AG09319 (cell line): ENCODE data around the gene KMT2D.

Source experiments
- DNase-seq: peaks from one replicate; pipeline ENCODE4 v3.0.0-alpha.2; 2010; ENCODE audit warnings: low read depth; ENCODE audit errors: extremely low read depth
- CTCF ChIP-seq: IDR thresholded peaks from 2 replicates; pipeline ENCODE4 v1.5.1; 2011; ENCODE audit warnings: low read depth, mild to moderate bottlenecking, inconsistent platforms, low read length, moderate library complexity

The KMT2D gene

GRCh38 chr12:49031573-49032161, 28.9 kb downstream of the KMT2D start:
- DNase-seq, result no peak
- TF ChIP-seq CTCF, result no peak

DNA sequence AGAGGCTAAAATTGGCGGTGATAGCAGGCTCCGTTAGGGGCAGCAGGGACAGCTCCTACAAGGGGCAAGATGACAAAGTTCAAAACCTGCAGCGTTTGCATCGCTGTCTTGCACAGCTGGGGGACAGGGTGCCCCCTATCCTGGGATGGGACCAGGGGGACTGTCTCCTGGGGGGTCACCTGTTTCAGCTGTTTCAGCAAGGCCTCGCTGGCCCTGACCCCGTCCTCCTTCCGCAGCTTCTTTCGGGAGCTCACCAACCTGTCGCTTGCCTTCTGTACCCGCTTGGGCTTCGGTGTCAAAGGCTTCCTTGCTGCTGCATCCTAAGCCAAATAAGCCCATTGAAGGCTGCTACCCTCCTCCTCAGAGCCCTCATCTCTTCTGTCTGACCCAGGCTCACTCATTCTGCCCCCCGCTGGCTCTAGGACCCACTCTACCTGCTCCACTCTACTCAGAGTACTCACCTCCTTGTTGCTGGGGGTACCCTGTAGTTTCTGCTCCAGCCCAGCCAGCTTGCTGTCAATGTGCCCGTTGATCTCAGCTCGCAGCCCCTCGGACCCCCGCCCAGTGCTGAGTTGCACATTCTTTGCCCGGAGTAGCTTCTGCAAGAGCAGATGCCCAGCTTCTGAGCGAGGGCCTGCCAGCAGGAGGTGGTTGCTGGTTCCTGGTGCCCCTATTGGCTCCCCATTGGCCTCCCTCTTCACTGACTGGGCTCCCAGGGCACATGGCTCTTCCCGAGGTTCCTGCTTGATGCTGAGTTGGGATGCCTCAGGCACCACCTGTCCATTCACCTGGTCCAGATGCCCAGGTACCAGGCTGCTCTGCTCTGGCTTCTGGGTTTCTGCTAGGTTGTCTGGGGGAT, 29.7 kb downstream of the KMT2D start:
- no peak for TF ChIP-seq CTCF
- no peak for DNase-seq

DNA sequence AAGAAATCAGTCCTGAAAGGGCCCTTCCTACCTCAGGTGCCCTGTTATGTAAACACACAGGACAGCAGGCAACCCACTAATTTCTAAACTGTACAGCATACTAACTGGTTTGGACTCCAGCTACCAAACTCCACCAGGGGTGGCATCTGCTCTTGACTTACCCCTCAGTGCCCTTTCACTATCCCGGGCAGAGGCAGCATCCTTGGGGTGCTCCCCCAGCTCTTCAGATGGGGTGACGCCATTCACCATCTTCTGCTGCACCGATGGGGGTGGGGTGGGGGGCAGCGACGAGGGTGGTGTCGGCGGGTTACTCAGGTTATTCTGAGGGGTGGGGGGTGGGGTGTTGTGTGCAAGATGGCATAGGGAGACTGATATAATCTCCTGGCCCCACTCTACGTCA, 30.5 kb downstream of the KMT2D start:
- TF ChIP-seq CTCF, result no peak
- no peak for DNase-seq

GRCh38 chr12:49028666-49029275, 31.8 kb downstream of the KMT2D start:
- no peak for TF ChIP-seq CTCF
- no peak for DNase-seq

- no peak for DNase-seq
- no peak for TF ChIP-seq CTCF
Measured at GRCh38 chr12:49027846-49028555, 32.6 kb downstream of the KMT2D start.

DNA sequence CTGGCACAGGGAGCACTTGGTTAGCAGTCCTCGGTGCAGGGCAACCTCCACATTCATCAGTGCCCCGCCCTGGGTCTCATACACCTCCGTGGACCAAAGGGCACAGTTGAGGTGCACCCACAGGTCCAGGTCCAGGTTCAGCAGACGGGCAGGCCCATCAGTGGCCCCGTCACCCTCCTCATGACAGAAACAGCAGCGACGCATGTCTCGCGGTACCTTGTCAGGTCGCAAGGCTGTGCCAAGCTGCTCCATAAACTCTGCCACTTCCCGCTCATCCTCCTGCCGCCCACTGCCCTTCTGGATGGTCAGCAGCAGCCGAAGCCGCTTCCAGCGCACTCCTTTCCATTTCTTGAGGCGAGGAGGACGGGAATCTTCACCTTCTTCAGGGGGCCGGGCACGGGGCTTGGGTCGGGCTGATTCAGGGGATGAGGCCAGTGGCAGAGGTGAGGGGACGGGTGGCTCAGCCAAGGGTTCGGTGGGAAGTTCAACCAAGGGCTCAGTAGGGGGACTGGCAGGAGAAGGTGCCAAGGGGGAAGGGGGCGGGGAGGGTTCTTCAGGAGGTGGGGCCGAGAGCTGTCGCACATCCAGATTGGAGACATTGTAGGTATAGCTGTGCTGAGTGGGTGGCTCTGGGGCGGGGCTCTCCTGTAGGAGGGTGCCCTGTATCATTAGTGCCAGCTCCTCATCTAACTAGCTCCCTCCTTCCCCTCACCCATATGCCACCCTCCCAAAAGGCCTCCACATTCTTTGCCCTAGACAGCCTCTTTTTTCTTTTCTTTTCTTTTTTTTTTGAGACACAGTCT, 33.7 kb downstream of the KMT2D start:
- no peak for DNase-seq
- no peak for TF ChIP-seq CTCF
